Breast epithelium (tissue), 4 donors: ENCODE measurements around the gene KIF4A. TPM values are rescaled to one million over a fixed set of nuclear protein-coding genes. Genes with fewer than 3 reads are reported as not detected.
A peak's percentile ranks its signal among the peaks of the same experiment; 100 is the strongest.

Experiments used
- DNase-seq, 2 donors: peaks; one replicate each; pipeline ENCODE4 v3.0.0-alpha.2; 2019; ENCODE audit warnings: low spot score in 2 of 2
- H3K27ac ChIP-seq, 2 donors: fragments of 200-600 bp; sonication (generic) in 1 of 2; one replicate each; pipeline ENCODE4 v1.5.1; 2016 to 2019; ENCODE audit warnings: mild to moderate bottlenecking in 1 of 2
- H3K27me3 ChIP-seq, 2 donors: fragments of 200-600 bp; sonication (generic) in 1 of 2; one replicate each; pipeline versions ENCODE4 v1.5.1 to v1.6.0; 2017 to 2019; ENCODE audit warnings: control low read depth in 1 of 2, mild to moderate bottlenecking in 1 of 2
- H3K36me3 ChIP-seq: fragments of 200-600 bp; one replicate; pipeline ENCODE4 v1.5.1; 2019
- H3K4me1 ChIP-seq, 2 donors: fragments of 200-600 bp; sonication (generic); one replicate each; pipeline ENCODE4 v1.5.1; 2016 to 2019; ENCODE audit warnings: control low read depth in 1 of 2
- H3K4me3 ChIP-seq, 3 donors: fragments of 200-600 bp; sonication (generic); 1 replicate in 2 of 3; 2 replicates in 1 of 3; pipeline ENCODE4 v1.5.1; 2016 to 2019; ENCODE audit warnings: mild to moderate bottlenecking in 3 of 3, moderate library complexity in 2 of 3
- H3K9me3 ChIP-seq, 2 donors: fragments of 200-600 bp; sonication (generic) in 1 of 2; one replicate each; pipeline ENCODE4 v1.5.1; 2016 to 2019; ENCODE audit warnings: control low read depth in 1 of 2
- CTCF ChIP-seq, 3 donors: fragments of 450-650 bp; IDR thresholded peaks; one replicate each; pipeline ENCODE4 v1.5.1; 2016 to 2017; ENCODE audit warnings: antibody characterized with exemption in 3 of 3, mild to moderate bottlenecking in 3 of 3, moderate library complexity in 3 of 3
- POLR2A ChIP-seq: fragments of 450-650 bp; IDR thresholded peaks from one replicate; pipeline ENCODE4 v1.6.1; 2016; ENCODE audit warnings: antibody characterized with exemption, mild to moderate bottlenecking, moderate library complexity
- POLR2AphosphoS5 ChIP-seq, 3 donors: sonication (generic); formaldehyde crosslinking; IDR thresholded peaks; one replicate each; pipeline ENCODE4 v1.6.1; 2017; ENCODE audit warnings: antibody characterized with exemption in 3 of 3
- intact Hi-C: fragments of 100-400 bp; cut with DNase I; formaldehyde crosslinking; loops from one replicate; pipeline ENCODE4 v1.15.1; 2023; ENCODE audit warnings: low total_unique reads
- total RNA-seq, 3 donors: library from RNA; depleted of rRNA; stranded (reverse); fragments of >200 nt; gene quantifications; one replicate each; pipeline ENCODE4 v1.1.0, GENCODE V29; 2016

KIF4A gene
- total RNA-seq, 3 donors from 2014 or later = 0.15 to 0.80 (median 0.33) TPM

- DNase-seq = peak; percentile 59 to 63
- Histone ChIP-seq H3K4me3 (peak overlapping the region; percentile 51 to 70 (median 60)), H3K27ac (peak overlapping the region; percentile 78 to 83), H3K4me1 (no peaks in the 10 kb centered on the region), H3K36me3 (no peaks in the 10 kb centered on the region), H3K27me3 (peaks cover 0 to 53% of the 10 kb centered on the region in 2 donors), H3K9me3 (no peaks in the 10 kb centered on the region)
- intact Hi-C loops = no loop called here
- TF ChIP-seq POLR2A (no peak), POLR2AphosphoS5 (IDR thresholded peaks at IDR 0.05) (peak in 1 of 3 donors; percentile 24), CTCF (IDR thresholded peaks at IDR 0.05) (peak in 2 of 3 donors; percentile 58 to 63)
Measured at GRCh38 chrX:70433848-70434351, 144.0 kb downstream of the KIF4A start.

GRCh38 chrX:70434352-70434866 lies 144.5 kb downstream of the KIF4A start:
- no peaks in the 10 kb centered on the region for H3K4me1 ChIP-seq
- TF ChIP-seq CTCF (IDR thresholded peaks at IDR 0.05) (no peak), POLR2AphosphoS5 (IDR thresholded peaks at IDR 0.05) (peak in 1 of 3 donors; percentile 3)
- peak; percentile 81 to 82 for DNase-seq
- peak overlapping the region; percentile 78 to 83 for H3K27ac ChIP-seq
- intact Hi-C loops = no loop called here
- H3K27me3 ChIP-seq = peaks cover 0 to 55% of the 10 kb centered on the region in 2 donors
- no peaks in the 10 kb centered on the region for H3K9me3 ChIP-seq
- no peaks in the 10 kb centered on the region for H3K36me3 ChIP-seq
- H3K4me3 ChIP-seq = peak overlapping the region; percentile 51 to 70 (median 60)

GRCh38 chrX:70434914-70435586 lies 145.1 kb downstream of the KIF4A start:
- Histone ChIP-seq H3K4me3 (peak overlapping the region; percentile 51 to 70 (median 60)), H3K4me1 (no peaks in the 10 kb centered on the region), H3K27me3 (peaks cover 0 to 55% of the 10 kb centered on the region in 2 donors), H3K36me3 (no peaks in the 10 kb centered on the region), H3K9me3 (no peaks in the 10 kb centered on the region), H3K27ac (peak overlapping the region; percentile 1 to 43)
- intact Hi-C loops = no loop called here
- TF ChIP-seq POLR2A (no peak), POLR2AphosphoS5 (IDR thresholded peaks at IDR 0.05) (no peak), CTCF (IDR thresholded peaks at IDR 0.05) (no peak)
- no peak for DNase-seq

- H3K27me3 ChIP-seq = peaks cover 0 to 62% of the 10 kb centered on the region in 2 donors
- DNase-seq = no peak
- no peaks in the 10 kb centered on the region for H3K9me3 ChIP-seq
- no peak for TF ChIP-seq POLR2AphosphoS5 (IDR thresholded peaks at IDR 0.05)
- no peak for TF ChIP-seq CTCF (IDR thresholded peaks at IDR 0.05)
- no peak for TF ChIP-seq POLR2A
- H3K27ac ChIP-seq = no peak overlapping the region
- no peak overlapping the region for H3K4me3 ChIP-seq
- no peaks in the 10 kb centered on the region for H3K4me1 ChIP-seq
- intact Hi-C loops = no loop called here
- no peaks in the 10 kb centered on the region for H3K36me3 ChIP-seq
Measured at GRCh38 chrX:70436343-70436742, 146.4 kb downstream of the KIF4A start.

GRCh38 chrX:70437011-70437410 lies 147.1 kb downstream of the KIF4A start:
- DNase-seq = no peak
- Histone ChIP-seq H3K36me3 (no peaks in the 10 kb centered on the region), H3K9me3 (no peaks in the 10 kb centered on the region), H3K27ac (no peak overlapping the region), H3K27me3 (peaks cover 0 to 58% of the 10 kb centered on the region in 2 donors), H3K4me1 (no peaks in the 10 kb centered on the region), H3K4me3 (no peak overlapping the region)
- TF ChIP-seq POLR2A (no peak), CTCF (IDR thresholded peaks at IDR 0.05) (no peak), POLR2AphosphoS5 (IDR thresholded peaks at IDR 0.05) (no peak)
- intact Hi-C loops = no loop called here
